ENCODE data around the gene GPR137.

Gene GPR137

GRCh38 chr11:64289002-64289564, 3.4 kb downstream of the GPR137 start:
- Histone ChIP-seq H4K20me1 (ENCODE audit: control insufficient read depth, insufficient read depth, low read depth, low read length) (no peaks in the 10 kb centered on the region), H3K27ac (ENCODE audit: low read depth, low read length) (no peak overlapping the region), H3K4me2 (ENCODE audit: low read length) (no peak overlapping the region), H3K4me3 (ENCODE audit: low read length) (no peak overlapping the region), H3K27me3 (ENCODE audit: control insufficient read depth, low read length) (peaks cover 31% of the 10 kb centered on the region), H3K36me3 (ENCODE audit: control insufficient read depth, low read length) (no peaks in the 10 kb centered on the region), H3K9me2 (replicated peaks; ENCODE audit: control insufficient read depth, low read length) (no peaks in the 10 kb centered on the region), H3K4me1 (ENCODE audit: control insufficient read depth, low read length) (peaks cover 11% of the 10 kb centered on the region), H3F3A (ENCODE audit: control insufficient read depth, insufficient read depth) (peaks cover 2% of the 10 kb centered on the region; the same call in 1 of the 2 replicates), H3K9me3 (ENCODE audit: control insufficient read depth, insufficient read depth, low read length) (no peaks in the 10 kb centered on the region), H3K79me2 (ENCODE audit: control insufficient read depth, low read length) (peaks cover 2% of the 10 kb centered on the region)
- TF ChIP-seq CTCF (IDR thresholded peaks at IDR 0.05; ENCODE audit: low read depth, low read length, poor library complexity, severe bottlenecking) (no peak), EZH2phosphoT487 (IDR thresholded peaks at IDR 0.05; ENCODE audit: borderline replicate concordance, low read length) (no peak)

GRCh38 chr11:64290352-64291261, 5.0 kb downstream of the GPR137 start:
- Histone ChIP-seq H3K4me3 (ENCODE audit: low read length) (no peak overlapping the region), H3K36me3 (ENCODE audit: control insufficient read depth, low read length) (no peaks in the 10 kb centered on the region), H3F3A (ENCODE audit: control insufficient read depth, insufficient read depth) (no peaks in the 10 kb centered on the region), H3K4me2 (ENCODE audit: low read length) (no peak overlapping the region), H4K20me1 (ENCODE audit: control insufficient read depth, insufficient read depth, low read depth, low read length) (no peaks in the 10 kb centered on the region), H3K27me3 (ENCODE audit: control insufficient read depth, low read length) (peaks cover 44% of the 10 kb centered on the region), H3K4me1 (ENCODE audit: control insufficient read depth, low read length) (peaks cover 9% of the 10 kb centered on the region), H3K9me2 (replicated peaks; ENCODE audit: control insufficient read depth, low read length) (no peaks in the 10 kb centered on the region), H3K9me3 (ENCODE audit: control insufficient read depth, insufficient read depth, low read length) (no peaks in the 10 kb centered on the region), H3K27ac (ENCODE audit: low read depth, low read length) (no peak overlapping the region), H3K79me2 (ENCODE audit: control insufficient read depth, low read length) (no peaks in the 10 kb centered on the region; the same call in 1 of the 2 replicates)
- TF ChIP-seq EZH2phosphoT487 (IDR thresholded peaks at IDR 0.05; ENCODE audit: borderline replicate concordance, low read length) (no peak), CTCF (IDR thresholded peaks at IDR 0.05; ENCODE audit: low read depth, low read length, poor library complexity, severe bottlenecking) (no peak)

- Histone ChIP-seq H3K36me3 (ENCODE audit: control insufficient read depth, low read length) (no peaks in the 10 kb centered on the region), H3K4me2 (ENCODE audit: low read length) (no peak within 1 kb of the TSS), H4K20me1 (ENCODE audit: control insufficient read depth, insufficient read depth, low read depth, low read length) (no peaks in the 10 kb centered on the region), H3K27ac (ENCODE audit: low read depth, low read length) (no peak within 1 kb of the TSS), H3K9me2 (replicated peaks; ENCODE audit: control insufficient read depth, low read length) (no peaks in the 10 kb centered on the region), H3K4me3 (ENCODE audit: low read length) (no peak within 1 kb of the TSS), H3F3A (ENCODE audit: control insufficient read depth, insufficient read depth) (no peaks in the 10 kb centered on the region), H3K9me3 (ENCODE audit: control insufficient read depth, insufficient read depth, low read length) (no peaks in the 10 kb centered on the region), H3K79me2 (ENCODE audit: control insufficient read depth, low read length) (no peaks in the 10 kb centered on the region), H3K4me1 (ENCODE audit: control insufficient read depth, low read length) (peaks cover 5% of the 10 kb centered on the region), H3K27me3 (ENCODE audit: control insufficient read depth, low read length) (peaks cover 51% of the 10 kb centered on the region)
- TF ChIP-seq CTCF (IDR thresholded peaks at IDR 0.05; ENCODE audit: low read depth, low read length, poor library complexity, severe bottlenecking) = no peak
- no peak for TF ChIP-seq EZH2phosphoT487 (IDR thresholded peaks at IDR 0.05; ENCODE audit: borderline replicate concordance, low read length)
These were observed 5.7 kb downstream of the GPR137 start, which contains the start of gene KCNK4 for GRCh38 chr11:64291262-64291751. TSS of gene KCNK4 (plus strand) at chr11:64291302. CDS start at chr11:64293019, 1,717 bp downstream.
